ENCODE measurements around the gene RPA3.
A peak's percentile ranks its signal among the peaks of the same experiment; 100 is the strongest.

DNA sequence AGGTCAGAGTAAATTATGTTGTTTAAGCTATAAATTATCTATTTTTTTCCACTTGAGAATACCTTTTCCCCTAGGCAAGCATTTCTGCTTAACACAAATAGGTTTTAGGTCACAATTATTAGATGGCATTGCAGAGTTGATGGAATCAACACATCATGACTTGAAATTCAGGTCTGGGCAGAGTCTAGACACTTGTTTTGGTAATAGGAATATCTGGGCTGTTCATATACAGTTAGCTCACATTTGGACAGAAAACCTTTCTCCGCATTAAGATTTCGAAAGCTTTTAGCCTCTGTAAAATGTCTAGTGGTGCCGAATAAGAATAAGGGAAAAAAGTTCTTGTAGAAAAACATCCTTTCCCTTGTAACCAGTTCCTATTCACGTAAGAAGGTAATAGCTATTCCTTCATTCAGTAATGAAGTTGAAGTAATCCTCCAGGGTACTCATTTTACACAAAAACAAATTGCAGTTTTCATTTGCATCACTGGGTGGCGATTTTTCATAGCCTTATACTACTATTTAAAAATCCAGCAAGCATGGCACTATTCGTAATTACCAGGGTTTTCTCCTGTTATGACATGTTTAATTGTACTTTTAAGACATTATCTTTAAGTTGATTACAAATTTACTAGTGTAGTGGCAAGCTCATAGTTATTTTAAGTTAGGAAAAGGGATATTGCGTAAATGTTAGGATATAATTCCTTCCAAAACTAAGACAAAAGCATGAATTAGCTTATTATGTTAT, 37.0 kb downstream of the RPA3 start:
- TF ChIP-seq, protein P1, sequence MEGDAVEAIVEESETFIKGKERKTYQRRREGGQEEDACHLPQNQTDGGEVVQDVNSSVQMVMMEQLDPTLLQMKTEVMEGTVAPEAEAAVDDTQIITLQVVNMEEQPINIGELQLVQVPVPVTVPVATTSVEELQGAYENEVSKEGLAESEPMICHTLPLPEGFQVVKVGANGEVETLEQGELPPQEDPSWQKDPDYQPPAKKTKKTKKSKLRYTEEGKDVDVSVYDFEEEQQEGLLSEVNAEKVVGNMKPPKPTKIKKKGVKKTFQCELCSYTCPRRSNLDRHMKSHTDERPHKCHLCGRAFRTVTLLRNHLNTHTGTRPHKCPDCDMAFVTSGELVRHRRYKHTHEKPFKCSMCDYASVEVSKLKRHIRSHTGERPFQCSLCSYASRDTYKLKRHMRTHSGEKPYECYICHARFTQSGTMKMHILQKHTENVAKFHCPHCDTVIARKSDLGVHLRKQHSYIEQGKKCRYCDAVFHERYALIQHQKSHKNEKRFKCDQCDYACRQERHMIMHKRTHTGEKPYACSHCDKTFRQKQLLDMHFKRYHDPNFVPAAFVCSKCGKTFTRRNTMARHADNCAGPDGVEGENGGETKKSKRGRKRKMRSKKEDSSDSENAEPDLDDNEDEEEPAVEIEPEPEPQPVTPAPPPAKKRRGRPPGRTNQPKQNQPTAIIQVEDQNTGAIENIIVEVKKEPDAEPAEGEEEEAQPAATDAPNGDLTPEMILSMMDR (conservative IDR thresholded peaks at IDR 0.05), result peak; percentile 82
- no peak for TF ChIP-seq ZFX (IDR thresholded peaks at IDR 0.05)
